NCI-H146 (cell line): ENCODE data around the gene NCBP2.
"Not testable (repeated sequence)": the region's sequence is repeated elsewhere in the genome, so short reads cannot be mapped to it uniquely, and the experiment has no call there.

Source experiments
- DNase-seq: peaks from one replicate; lab custom pipeline; 2025; lab: John Stamatoyannopoulos, UW

Gene NCBP2

GRCh38 chr3:196968233-196969133, 26.2 kb upstream of the NCBP2 start, which contains the start of gene PIGZ:
PIGZ (minus strand) TSS chr3:196968833; CDS start chr3:196952031, 16,802 bp downstream.
- DNase-seq: peak; percentile 74

DNA sequence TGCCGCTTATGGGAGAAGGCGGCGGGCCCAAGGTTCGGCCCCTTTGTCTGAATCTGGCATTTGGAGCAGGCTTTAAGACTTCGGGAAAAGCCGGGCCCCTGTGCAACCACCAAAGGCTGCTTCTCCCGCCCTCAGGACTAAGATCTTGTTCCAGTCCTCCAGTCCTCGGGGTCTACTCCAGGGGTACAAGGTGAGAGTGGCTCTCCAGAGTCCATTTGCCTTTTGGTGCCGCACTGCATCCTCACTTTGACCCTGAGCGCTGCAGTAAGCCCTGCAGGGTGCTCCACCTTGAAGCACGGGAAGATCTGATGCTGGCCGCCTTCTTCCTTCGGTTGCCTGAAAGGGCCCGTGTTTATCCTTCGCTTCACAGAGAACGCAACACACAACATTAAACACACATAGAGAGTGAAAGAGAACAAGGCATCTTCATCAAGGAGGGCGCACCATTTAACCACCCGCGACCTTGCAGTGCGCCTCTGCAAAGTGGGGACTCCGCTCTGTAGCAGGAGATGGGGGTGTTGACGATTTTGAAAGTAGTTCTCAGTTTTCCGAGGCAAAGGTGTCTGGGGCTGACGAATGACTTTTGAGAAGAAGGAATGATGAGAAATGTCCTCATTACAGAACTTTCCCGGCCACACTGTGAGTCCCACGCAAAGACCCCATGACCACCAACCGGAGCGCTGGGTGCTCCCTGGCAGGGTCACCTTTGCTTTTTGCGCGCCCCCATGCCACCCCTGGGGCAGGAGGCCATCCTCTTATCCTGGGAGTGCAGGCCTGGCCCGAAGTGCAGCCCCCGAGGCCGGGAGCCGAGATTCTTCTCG, 25.3 kb upstream of the NCBP2 start:
- DNase-seq: no peak

DNA sequence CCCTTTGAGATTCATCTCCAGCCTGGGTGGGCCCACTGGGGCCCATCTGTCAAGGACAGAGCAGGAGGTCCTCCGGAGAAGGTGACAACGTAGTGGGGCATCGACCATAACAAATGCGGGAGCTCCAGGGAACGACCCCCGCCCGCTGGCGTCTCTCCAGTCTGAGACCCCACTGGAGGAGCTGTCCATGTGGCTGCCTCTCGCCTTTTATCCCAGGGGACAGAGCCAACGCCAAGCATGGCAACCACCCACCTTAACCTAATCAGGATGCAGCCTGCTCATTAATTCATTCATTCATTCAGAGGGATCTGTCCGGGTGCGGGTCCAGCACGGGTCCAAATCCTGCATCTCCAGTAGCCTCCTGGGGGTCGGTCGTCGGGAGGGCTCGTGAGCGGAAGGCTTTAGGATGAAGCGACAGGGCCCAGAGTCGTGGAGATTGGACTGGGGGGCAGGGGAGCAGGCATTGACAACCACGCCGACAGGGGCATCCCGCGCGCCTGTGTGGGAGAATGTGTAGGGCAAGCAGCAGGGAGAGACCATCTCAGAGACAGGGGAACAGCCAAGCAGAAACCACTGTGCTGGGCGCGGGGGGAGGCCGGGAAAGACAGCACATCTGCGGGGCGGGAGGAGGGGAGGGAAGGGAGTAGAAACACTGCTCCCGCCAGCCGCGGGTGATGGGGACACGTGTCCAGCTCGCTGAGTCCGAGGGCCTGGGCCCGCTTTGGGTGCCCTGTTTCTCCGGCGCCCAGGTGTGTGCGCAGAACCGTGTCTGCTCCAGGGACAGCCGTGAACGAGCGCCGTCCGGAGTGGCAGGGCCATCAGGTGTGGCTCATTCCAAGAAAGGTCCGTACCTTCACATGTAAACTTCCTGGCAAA, 24.4 kb upstream of the NCBP2 start:
- DNase-seq: no peak

DNA sequence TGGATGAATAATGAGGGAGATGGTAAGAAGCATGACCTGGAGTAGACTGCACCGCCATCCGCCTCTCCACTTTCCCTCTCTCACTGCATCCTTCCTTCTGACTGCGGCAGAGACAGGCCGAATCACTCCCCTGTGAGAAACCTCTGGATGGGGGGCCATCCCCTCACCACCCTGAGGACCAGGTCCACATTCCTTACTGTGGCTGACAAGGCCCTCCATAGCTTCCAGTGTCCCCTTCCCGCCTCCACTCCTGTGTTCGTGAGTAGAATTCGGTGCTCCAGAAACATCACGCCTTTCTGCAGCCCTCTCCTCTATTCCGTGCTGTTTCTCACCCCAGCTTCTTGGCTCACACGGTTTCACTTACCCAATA, 23.5 kb upstream of the NCBP2 start:
- DNase-seq: no peak

DNA sequence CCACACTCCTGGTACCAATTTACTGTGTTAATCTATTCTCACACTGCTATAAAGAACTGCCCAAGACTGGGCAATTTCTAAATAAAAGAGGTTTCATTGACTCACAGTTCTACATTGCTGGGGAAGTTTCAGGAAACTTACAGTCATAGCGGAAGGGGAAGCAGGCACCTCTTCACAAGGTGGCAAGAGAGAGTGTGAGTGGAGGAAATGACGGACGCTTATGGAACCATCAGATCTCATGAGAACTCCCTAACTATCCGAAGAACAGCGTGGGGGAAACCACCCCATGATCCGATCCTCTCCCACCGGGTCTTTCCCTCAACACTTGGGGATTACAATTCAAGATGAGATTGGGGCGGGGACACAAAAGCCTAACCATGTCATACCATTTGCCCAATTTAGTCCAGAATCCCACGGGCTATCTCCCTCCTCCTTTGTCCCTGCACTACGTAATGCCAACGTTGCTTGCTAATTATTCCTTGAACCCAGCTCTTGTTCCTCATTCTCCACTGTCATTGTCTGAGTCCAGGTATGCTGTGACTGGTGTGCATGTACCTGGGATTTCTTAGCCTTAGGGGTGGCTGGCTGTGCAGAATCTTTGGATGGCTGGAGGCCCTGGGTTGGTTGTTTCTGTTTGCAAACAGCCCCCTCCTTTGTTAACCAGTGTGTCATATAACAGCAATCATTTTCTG, 22.9 kb upstream of the NCBP2 start:
- DNase-seq: no peak

GRCh38 chr3:196963631-196963953, 21.3 kb upstream of the NCBP2 start:
- no peak for DNase-seq

DNA sequence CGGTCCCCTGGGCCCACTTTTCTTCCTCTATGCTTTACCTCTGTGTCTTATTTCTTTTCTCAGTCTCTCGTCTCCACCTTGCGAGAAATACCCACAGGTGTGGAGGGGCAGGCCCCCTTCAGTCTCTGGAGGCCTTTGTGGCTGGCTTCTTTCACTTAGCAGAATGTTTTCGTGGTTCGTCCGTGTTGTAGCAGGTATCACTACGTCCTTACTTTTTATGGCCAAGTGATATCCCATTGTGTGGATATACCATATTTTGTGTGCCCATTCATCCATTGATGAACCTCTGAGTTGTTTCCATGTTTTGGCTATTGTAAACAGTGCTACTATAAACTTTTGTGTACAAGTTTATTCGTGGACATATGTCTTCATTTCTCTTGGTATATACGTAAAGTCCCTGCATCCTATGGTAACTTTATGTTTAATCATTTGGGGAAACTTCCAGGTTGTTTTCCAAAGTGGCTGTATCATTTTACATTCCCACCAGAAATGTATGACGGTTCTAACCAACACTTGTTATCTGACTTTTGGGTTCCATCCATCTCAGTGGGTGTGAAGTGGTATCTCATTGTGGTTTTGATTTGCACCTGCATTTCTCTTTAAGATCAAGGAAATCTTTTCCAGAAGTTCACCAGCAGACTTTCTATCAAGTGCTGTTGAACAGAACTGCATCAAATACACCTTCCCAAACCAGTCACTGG, 20.8 kb upstream of the NCBP2 start:
- DNase-seq: no peak

DNA sequence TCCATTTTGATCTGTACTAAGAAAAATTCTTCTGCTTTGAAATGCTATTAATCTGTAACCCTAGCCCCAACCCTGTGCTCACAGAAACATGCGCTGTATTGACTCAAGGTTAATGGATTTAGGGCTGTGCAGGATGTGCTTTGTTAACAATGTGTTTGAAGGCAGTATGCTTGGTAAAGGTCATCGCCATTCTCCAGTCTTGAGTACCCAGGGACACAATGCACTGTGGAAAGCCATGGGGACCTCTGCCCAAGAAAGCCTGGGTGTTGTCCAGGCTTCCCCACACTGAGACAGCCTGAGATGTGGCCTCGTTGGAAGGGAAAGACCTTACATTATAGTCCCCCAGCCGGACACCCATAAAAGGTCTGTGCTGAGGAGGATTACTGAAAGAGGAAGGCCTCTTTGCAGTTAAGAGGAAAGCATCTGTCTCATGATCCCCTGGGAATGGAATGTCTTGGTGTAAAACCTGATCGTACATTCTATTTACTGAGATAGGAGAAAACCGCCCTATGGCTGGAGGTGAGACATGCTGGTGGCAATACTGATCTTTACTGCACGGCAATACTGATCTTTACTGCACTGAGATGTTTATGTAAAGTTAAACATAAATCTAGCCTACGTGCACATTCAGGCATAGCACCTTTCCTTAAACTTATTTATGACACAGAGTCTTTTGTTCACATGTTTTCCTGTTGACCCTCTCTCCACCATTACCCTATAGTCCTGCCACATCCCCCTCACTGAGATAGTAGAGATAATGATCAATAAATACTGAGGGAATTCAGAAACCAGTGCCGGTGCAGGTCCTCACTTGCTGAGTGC, 20.0 kb upstream of the NCBP2 start:
- peak; percentile 21 for DNase-seq

DNA sequence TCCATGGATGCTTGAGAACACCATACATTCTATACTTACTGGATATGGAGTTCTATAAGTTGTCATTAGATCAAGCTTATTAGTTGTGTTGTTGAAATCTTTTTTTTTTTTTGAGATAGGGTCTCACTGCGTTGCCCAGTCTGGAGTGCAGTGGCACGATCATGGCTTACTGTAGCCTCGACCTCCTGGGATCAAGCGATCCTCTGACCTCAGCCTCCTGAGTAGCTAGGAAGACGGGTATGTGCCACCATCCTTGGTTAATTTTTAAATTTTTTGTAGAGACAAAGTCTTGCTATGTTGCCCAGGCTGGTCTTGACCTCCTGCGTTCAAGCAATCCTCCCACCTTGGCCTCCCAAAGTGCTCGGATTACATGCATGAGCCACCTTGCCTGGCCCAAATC, 12.5 kb upstream of the NCBP2 start:
- DNase-seq: no peak

DNA sequence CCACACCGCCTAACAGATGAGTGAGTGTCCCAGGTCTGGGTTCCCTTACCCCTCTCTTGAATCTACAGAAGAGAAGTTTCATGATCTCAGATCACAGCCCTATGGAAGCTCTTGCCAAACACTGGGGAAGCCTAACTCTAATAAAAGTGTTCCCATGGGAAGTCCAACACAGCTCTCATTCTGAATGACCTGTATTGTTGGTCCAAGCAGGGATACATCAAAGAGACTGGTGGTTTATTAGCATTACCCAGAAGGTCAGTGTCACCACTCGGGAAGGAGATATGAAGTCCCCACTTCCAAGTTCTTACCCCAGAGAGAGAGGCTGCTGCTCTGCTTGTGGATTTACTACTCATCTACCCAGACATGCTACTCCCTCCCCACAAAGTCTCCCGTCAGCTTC, 9.0 kb upstream of the NCBP2 start:
- DNase-seq: no peak

DNA sequence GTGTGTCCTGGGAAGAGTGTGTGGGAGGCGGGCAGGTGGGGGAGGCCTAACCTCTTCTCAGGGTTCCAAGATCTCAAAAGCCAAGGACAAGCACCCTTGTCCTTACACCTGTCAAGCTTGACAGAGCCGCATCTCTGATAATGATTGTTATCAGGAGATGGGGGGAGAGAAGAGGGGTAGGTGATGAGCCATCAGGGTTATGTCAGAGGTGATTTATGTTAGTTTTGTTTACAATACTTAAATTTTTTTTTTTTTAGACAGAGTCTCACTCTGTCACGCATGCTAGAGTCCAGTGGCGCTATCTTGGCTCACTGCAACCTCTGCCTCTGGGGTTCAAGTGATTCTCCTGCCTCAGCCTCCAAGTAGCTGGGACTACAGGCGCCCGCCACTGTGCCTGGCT, 7.4 kb upstream of the NCBP2 start:
- DNase-seq: no peak

GRCh38 chr3:196949285-196949619, 6.9 kb upstream of the NCBP2 start:
- no peak for DNase-seq

- DNase-seq: peak; percentile 18
Measured at GRCh38 chr3:196948442-196949284, 6.3 kb upstream of the NCBP2 start.

GRCh38 chr3:196947860-196948441, 5.6 kb upstream of the NCBP2 start:
- DNase-seq: no peak

- no peak for DNase-seq
Measured at GRCh38 chr3:196947136-196947859, 5.0 kb upstream of the NCBP2 start.

- not testable (repeated sequence) for DNase-seq
Measured at GRCh38 chr3:196944037-196944790, 1.9 kb upstream of the NCBP2 start.

GRCh38 chr3:196942915-196943277, 568 bp upstream of the NCBP2 start:
- DNase-seq: peak; percentile 35
